ENCODE data around the gene CUBN.

CUBN gene

DNA sequence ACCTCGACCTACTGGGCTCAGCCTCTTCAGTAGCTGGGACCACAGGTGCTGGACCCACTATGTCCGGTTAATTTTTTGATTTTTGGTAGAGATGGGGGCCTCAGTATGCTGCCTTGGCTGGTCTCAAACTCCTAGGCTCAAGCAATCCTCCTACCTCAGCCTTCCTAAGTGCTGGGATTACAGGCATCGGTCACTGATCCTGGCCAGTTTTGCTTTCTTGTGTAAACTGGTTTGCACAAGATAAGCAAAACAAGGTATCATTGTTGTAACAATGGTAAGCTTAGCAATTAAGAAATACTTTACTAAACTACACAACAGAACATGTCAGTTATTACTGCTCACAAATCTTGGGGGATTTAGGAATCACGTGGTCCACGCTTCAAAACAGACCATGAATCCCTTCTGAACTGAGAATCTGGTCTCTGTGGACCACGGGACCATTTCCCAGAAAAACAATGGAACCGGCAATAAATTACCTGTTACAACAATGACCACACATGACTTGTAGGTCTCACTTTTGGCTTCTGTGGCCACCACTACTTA is 349.2 kb downstream of the CUBN start:
- DNase-seq: no peak
- Mint-ChIP-seq H3K9me3 (peaks cover 6 to 7% of the 10 kb centered on the region in 2 donors), H3K27ac (peak overlapping the region; percentile 5), H3K36me3 (peaks cover 16 to 37% of the 10 kb centered on the region in 2 donors), H3K4me1 (peaks cover 24 to 30% of the 10 kb centered on the region in 2 donors), H3K4me3 (no peak overlapping the region), H3K27me3 (no peaks in the 10 kb centered on the region)
- ATAC-seq (replicated peaks): no peak

DNA sequence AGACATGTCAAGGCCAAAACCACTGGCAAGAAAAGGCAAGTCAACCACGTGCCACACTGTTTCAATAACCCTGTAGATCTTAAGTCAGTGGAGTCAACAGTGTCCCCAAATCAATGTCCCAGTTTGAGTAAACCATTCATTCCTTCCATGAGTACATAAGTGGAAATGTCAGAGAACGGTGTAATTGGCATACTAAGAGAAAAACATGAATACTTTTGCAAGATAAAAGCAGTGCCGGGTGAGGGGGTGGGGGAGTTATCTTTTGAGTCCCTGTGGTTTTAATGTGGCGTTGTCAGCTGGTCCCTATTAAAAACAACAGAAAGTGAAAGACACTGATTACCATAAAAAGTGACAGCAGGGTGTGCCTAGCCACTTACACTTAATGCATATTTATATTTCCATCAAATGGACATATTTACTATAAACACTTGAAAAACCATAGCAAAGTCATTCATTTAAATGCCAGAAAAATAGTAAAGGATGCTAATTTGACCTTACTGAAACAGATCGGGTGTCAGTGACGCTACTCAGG is 350.2 kb downstream of the CUBN start:
- DNase-seq: peak; percentile 28
- Mint-ChIP-seq H3K27me3 (no peaks in the 10 kb centered on the region), H3K9me3 (peaks cover 0 to 3% of the 10 kb centered on the region in 2 donors), H3K36me3 (peaks cover 10 to 31% of the 10 kb centered on the region in 2 donors), H3K27ac (peak overlapping the region; percentile 33), H3K4me3 (no peak overlapping the region), H3K4me1 (peaks cover 21 to 30% of the 10 kb centered on the region in 2 donors)
- peak; percentile 88 for ATAC-seq (replicated peaks)

DNA sequence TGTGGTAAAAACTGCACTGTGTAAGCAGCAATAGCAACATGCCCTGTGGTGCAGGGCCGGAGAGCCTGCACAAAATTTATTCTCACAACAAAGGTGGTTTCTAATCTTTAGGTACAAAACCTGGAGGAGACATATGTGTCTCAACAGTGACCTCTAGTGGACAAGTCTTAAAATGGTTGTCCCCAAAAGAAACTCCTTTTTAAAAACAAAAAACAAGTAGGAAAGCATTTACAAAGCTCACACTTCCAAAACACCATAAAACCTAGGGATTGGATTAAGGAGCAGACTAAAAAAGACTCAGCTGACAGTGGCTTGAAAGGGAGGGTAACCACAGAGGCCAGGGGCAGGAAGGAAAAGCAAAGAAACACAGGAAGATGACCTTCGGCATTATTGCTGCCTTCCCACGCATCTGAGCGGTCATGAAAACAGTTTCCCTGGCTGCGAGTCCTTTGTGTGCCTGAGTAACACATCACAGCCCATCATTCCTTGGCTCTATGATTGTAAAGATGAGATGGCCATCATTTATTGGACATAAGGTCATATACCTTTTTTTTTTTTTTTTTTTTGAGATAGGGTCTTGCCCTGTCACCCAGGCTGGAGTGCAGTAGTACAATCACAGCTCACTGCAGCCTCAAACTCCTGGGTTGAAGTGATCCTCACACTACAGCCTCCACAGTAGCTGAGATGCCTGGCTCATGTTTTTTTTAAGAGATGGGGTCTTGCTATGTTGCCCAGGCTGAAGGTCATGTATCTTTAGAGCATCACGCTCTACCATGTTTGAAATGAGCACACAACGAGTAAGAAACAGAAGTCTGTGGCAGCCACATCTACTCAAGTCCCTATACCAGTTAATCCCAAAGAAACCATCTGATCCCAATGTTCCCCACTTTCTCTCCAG is 351.9 kb downstream of the CUBN start:
- no peak for DNase-seq
- ATAC-seq (replicated peaks): peak; percentile 36 to 38
- no peaks in the 10 kb centered on the region for H3K9me3 Mint-ChIP-seq
- peak overlapping the region; percentile 92 for H3K27ac Mint-ChIP-seq
- H3K4me3 Mint-ChIP-seq: no peak overlapping the region
- peaks cover 21 to 30% of the 10 kb centered on the region in 2 donors for H3K4me1 Mint-ChIP-seq
- H3K36me3 Mint-ChIP-seq: peaks cover 9 to 30% of the 10 kb centered on the region in 2 donors
- H3K27me3 Mint-ChIP-seq: no peaks in the 10 kb centered on the region

DNA sequence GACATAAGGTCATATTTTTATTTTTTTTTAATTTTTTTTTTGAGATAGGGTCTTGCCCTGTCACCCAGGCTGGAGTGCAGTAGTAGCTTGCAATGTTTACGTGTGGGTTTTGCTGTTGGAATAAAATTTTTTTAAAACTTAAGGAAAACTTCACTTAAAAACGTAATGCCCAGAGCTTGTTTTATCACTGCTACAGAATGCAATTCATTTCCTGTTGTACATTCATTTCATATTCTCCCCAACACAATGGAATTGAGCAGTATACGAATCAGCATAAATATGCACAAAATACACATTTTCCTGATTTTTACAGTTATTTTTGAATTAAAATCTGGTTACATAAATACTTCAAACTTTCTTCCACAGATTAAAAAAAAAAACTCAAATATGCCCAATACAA is 352.7 kb downstream of the CUBN start:
- H3K9me3 Mint-ChIP-seq: no peaks in the 10 kb centered on the region
- ATAC-seq (replicated peaks): no peak
- H3K36me3 Mint-ChIP-seq: peaks cover 12 to 34% of the 10 kb centered on the region in 2 donors
- no peaks in the 10 kb centered on the region for H3K27me3 Mint-ChIP-seq
- DNase-seq: no peak
- H3K4me1 Mint-ChIP-seq: peaks cover 21 to 30% of the 10 kb centered on the region in 2 donors
- H3K4me3 Mint-ChIP-seq: no peak overlapping the region
- H3K27ac Mint-ChIP-seq: no peak overlapping the region
